ENCODE results near the gene CHD9.
A peak's percentile ranks its signal among the peaks of the same experiment; 100 is the strongest.

Gene CHD9

DNA sequence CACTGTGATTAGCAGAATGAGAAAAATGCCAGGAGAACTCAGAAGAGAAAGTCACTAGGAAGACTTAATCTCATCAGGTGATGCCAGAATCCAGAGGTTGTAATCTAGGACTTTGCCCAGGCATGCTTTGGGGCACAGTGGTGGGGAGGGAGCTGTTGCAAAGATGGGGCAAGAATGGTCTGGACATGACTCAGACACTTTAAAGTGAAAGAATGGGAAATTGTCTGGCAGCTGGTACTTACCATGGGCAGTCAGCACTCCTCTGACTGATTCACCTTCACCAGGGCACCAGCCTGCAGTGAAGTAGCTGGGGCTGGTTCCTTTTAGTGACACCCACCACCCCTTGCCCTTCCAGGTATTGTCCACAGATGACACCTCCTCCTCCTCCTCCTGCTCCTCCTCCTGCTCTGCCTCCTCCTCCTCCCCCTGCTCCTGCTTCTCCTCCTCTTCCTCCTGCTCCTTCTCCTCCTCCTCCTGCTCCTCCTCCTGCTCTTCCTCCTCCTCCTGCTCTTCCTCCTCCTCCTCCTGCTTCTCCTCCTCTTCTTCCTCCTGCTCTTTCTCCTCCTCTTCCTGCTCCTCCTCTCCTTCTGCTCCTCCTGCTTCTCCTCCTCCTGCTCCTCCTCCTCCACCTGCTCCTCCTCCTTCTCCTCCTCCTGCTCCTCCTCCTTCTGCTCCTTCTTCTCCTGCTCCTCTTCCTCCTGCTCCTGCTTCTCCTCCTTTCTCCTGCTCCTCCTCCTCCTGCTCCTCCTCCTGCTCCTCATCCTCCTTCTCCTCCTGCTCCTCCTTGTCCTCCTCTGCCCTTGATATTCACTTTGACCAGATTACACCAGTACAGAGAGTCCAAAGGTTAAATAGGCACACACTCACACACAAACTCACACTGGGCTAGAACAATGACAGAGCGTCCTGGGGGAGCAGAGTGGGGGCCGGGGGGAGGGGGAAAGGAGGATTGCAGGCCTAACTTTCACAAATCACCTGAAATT is 2.0 kb upstream of the CHD9 start, which contains the start of gene CHD9NB:
Gene CHD9NB (minus strand): TSS at position 379 of the 983 bp plus-strand sequence. CDS start 8,739 bp downstream, outside the sequence.
- Histone ChIP-seq H3K36me3 (ENCODE audit: control insufficient read depth, insufficient read depth, low read length) (no peaks in the 10 kb centered on the region), H3K4me1 (ENCODE audit: control insufficient read depth, insufficient read depth, low read length) (peaks cover 11% of the 10 kb centered on the region), H3K9ac (ENCODE audit: low read depth, low read length) (no peak within 1 kb of the TSS), H3K4me3 (ENCODE audit: low read depth, low read length) (no peak within 1 kb of the TSS), H3K9me3 (ENCODE audit: control insufficient read depth, insufficient read depth, low read length) (no peaks in the 10 kb centered on the region), H3K27me3 (ENCODE audit: control insufficient read depth, insufficient read depth, low read length) (no peaks in the 10 kb centered on the region)

DNA sequence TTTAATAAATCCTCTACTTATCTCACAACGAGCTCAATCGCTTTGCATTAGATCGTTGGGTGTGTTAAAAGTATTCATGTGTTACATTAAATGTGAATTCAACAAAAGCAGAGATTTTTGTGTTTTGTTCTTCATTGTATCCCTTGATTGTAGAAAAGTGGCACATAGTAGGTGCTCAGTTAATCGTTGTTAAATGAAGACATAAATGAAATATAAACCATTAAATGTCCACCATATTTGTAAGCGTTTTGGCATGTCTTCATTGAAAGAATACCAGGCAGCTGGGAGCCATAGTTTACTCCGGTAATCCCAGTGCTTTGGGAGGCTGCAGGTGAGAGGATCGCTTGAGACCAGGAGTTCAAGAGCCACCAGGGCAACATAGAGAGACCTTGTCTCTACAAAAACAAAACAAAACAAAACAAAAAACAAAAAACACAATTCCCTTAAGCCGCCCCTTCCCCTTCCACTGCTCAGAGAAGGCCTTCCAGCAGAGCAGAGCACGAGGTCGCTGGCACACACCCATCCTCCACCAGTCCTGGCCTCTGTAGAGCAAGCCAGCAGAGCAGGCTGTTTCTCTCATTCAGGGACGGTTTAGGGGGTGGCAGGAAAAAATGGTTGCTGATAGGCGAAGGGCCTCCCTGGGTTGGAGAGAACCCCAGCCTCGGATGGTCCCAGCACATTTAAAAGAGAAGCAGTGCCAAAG is 673 bp upstream of the CHD9 start:
- Histone ChIP-seq H3K27me3 (ENCODE audit: control insufficient read depth, insufficient read depth, low read length) (no peaks in the 10 kb centered on the region), H3K4me1 (ENCODE audit: control insufficient read depth, insufficient read depth, low read length) (peaks cover 11% of the 10 kb centered on the region), H3K4me3 (ENCODE audit: low read depth, low read length) (peak overlapping the region; percentile 39), H3K9ac (ENCODE audit: low read depth, low read length) (peak overlapping the region; percentile 19), H3K9me3 (ENCODE audit: control insufficient read depth, insufficient read depth, low read length) (no peaks in the 10 kb centered on the region), H3K36me3 (ENCODE audit: control insufficient read depth, insufficient read depth, low read length) (no peaks in the 10 kb centered on the region)

DNA sequence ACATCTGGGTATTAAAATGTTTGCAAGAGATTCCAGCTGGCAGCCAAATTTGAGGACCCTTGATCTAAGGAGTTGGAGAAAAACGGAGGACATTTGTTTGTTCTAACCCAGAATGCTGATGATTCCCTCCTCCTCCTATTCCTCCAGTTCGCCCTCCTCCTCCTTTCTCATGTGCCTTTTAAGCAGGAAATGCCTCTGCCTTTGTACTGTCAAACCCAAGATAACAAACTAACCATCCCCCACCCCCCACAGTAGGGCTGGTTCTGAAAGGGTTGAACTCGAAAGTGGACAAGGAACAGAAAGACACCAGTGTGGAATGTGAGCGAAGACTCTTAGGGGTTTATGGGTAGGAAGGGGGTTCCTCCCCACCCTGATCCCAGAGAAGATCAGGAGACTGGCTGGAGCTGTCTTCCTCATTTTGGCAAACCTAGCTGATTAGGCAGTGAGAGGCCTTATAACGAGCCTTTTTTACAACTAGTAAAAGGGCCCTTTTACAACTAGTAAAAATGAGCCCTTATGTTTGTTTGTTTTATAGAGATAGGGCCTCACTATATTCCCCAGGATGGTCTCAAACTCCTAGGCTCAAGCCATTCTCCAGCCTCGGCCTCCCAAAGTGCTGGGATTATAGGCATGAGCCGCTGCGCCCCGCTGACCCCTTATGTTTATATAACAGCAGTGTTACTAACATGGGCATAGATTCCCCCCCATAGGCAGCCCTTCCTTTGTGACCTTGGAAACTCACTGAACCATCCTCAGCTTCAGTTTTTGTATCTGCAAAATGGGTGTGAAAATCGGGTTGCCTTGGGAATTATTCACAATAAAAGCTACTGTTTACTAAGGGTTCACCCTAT is 975 bp downstream of the CHD9 start:
- peak overlapping the region; percentile 70 for H3K9ac ChIP-seq (ENCODE audit: low read depth, low read length)
- peaks cover 11% of the 10 kb centered on the region for H3K4me1 ChIP-seq (ENCODE audit: control insufficient read depth, insufficient read depth, low read length)
- no peaks in the 10 kb centered on the region for H3K9me3 ChIP-seq (ENCODE audit: control insufficient read depth, insufficient read depth, low read length)
- H3K27me3 ChIP-seq (ENCODE audit: control insufficient read depth, insufficient read depth, low read length): no peaks in the 10 kb centered on the region
- peak overlapping the region; percentile 81 for H3K4me3 ChIP-seq (ENCODE audit: low read depth, low read length)
- H3K36me3 ChIP-seq (ENCODE audit: control insufficient read depth, insufficient read depth, low read length): no peaks in the 10 kb centered on the region

DNA sequence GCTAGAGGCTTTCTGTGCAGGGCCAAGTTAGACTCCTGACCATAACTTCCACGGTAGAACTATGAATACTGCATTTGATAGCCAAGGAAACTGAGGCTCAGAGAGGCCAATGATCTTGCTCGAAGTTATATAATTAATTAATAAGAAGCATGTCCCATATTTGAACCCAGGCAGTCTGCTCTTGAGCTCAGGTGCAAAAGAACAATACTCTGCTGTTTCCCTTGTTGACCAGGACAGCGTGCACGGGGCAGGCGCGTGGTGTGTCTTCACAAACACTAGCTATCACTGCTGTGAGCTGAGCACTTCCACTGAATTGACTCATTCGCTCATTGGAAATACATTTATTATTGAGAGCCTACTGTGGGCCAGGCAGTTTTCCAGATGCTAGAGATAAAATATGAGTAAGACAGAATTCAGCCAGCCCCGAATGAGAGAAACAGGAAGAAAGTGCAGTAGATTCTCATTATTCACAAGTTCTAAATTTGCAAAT is 1.6 kb downstream of the CHD9 start:
- Histone ChIP-seq H3K27me3 (ENCODE audit: control insufficient read depth, insufficient read depth, low read length) (no peaks in the 10 kb centered on the region), H3K9me3 (ENCODE audit: control insufficient read depth, insufficient read depth, low read length) (no peaks in the 10 kb centered on the region), H3K36me3 (ENCODE audit: control insufficient read depth, insufficient read depth, low read length) (no peaks in the 10 kb centered on the region), H3K4me1 (ENCODE audit: control insufficient read depth, insufficient read depth, low read length) (peaks cover 11% of the 10 kb centered on the region), H3K9ac (ENCODE audit: low read depth, low read length) (no peak overlapping the region), H3K4me3 (ENCODE audit: low read depth, low read length) (peak overlapping the region; percentile 81)

DNA sequence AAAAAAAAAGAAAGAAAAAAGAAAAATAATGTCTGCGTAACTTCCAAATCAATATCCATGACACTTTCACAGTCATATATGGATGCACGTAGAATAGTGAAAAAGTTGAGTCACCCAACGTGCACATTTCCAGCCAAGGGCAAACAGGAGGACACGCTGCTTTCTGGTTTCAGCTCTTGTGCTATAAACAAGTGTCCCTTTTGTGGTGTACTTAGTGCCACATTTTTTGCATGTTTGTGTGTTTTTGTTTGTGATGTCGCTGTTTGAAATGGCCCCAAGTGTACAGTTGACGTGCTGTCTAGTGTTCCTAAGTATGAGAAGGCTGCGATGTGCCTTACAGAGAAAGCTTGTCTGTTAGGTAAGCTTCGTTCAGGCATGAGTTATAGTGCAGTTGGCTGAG is 2.9 kb downstream of the CHD9 start:
- H3K4me3 ChIP-seq (ENCODE audit: low read depth, low read length): no peak overlapping the region

DNA sequence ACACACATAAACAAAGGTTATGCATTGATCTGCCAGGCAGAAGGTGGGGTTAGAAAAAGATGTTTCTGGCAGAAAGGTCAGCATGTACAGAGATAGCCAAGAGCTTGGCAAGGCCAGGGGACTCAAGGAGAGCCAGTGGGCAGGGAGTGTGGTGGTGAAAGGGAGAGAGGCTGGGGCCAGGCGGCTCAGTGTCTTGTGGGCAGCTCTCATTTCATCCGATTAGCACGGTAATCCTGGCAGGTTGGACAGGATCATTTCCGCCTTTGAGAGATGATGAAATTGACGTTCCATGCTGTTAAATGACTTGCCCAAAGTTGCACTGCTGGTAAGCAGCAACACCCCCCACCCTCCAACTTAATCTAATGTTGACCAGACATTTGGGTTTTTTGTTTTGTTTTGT is 3.6 kb downstream of the CHD9 start:
- H3K9ac ChIP-seq (ENCODE audit: low read depth, low read length): no peak overlapping the region
- H3K36me3 ChIP-seq (ENCODE audit: control insufficient read depth, insufficient read depth, low read length): no peaks in the 10 kb centered on the region
- H3K9me3 ChIP-seq (ENCODE audit: control insufficient read depth, insufficient read depth, low read length): no peaks in the 10 kb centered on the region
- no peaks in the 10 kb centered on the region for H3K27me3 ChIP-seq (ENCODE audit: control insufficient read depth, insufficient read depth, low read length)
- H3K4me1 ChIP-seq (ENCODE audit: control insufficient read depth, insufficient read depth, low read length): peaks cover 17% of the 10 kb centered on the region
- no peak overlapping the region for H3K4me3 ChIP-seq (ENCODE audit: low read depth, low read length)

More for the DNA sequence above, 2.9 kb downstream of the CHD9 start:
- H3K27me3 ChIP-seq (ENCODE audit: control insufficient read depth, insufficient read depth, low read length): no peaks in the 10 kb centered on the region
- no peaks in the 10 kb centered on the region for H3K9me3 ChIP-seq (ENCODE audit: control insufficient read depth, insufficient read depth, low read length)
- peaks cover 17% of the 10 kb centered on the region for H3K4me1 ChIP-seq (ENCODE audit: control insufficient read depth, insufficient read depth, low read length)
- no peaks in the 10 kb centered on the region for H3K36me3 ChIP-seq (ENCODE audit: control insufficient read depth, insufficient read depth, low read length)
- no peak overlapping the region for H3K9ac ChIP-seq (ENCODE audit: low read depth, low read length)

DNA sequence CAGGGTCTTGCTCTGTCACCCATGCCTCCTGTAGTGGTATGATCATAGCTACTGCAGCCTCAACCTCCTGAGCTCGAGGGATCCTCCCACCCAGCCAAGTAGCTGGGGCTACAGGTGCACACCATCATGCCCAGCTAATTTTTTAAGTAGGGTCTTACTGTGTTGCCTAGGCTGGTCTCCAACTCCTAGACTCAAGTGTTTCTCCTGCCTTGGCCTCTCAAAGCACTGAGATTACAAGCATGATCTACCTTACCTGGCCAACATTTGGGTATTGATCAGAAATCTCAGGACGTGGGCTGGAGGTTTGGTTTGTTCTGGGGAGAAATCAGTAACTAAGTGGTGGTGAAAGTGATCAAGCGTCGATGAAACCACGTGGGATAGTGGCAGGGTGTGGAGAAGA is 4.1 kb downstream of the CHD9 start:
- no peaks in the 10 kb centered on the region for H3K27me3 ChIP-seq (ENCODE audit: control insufficient read depth, insufficient read depth, low read length)
- H3K9me3 ChIP-seq (ENCODE audit: control insufficient read depth, insufficient read depth, low read length): no peaks in the 10 kb centered on the region
- peaks cover 17% of the 10 kb centered on the region for H3K4me1 ChIP-seq (ENCODE audit: control insufficient read depth, insufficient read depth, low read length)
- H3K36me3 ChIP-seq (ENCODE audit: control insufficient read depth, insufficient read depth, low read length): no peaks in the 10 kb centered on the region
- H3K4me3 ChIP-seq (ENCODE audit: low read depth, low read length): no peak overlapping the region
- no peak overlapping the region for H3K9ac ChIP-seq (ENCODE audit: low read depth, low read length)

DNA sequence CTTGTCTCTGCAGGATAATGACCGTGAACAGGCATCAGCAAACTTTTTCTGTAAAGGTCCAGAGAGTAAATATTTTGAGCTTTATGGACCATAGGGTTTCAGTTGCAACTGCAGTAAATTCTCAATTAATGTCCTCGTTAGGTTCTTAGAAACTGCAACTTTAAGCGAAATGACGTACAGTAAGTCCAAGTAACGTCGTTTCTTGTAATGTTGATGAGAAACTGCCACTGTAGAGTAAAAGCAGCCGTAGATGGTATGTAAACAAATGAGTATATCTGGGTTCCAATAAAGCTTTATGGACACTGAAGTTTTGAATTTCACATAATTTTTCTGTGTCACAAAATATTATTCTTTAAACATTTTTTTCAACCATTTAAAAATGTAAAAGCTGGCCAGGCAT is 4.9 kb downstream of the CHD9 start:
- Histone ChIP-seq H3K4me3 (ENCODE audit: low read depth, low read length) (no peak overlapping the region), H3K4me1 (ENCODE audit: control insufficient read depth, insufficient read depth, low read length) (peaks cover 14% of the 10 kb centered on the region), H3K9me3 (ENCODE audit: control insufficient read depth, insufficient read depth, low read length) (no peaks in the 10 kb centered on the region), H3K9ac (ENCODE audit: low read depth, low read length) (no peak overlapping the region), H3K27me3 (ENCODE audit: control insufficient read depth, insufficient read depth, low read length) (no peaks in the 10 kb centered on the region), H3K36me3 (ENCODE audit: control insufficient read depth, insufficient read depth, low read length) (no peaks in the 10 kb centered on the region)

DNA sequence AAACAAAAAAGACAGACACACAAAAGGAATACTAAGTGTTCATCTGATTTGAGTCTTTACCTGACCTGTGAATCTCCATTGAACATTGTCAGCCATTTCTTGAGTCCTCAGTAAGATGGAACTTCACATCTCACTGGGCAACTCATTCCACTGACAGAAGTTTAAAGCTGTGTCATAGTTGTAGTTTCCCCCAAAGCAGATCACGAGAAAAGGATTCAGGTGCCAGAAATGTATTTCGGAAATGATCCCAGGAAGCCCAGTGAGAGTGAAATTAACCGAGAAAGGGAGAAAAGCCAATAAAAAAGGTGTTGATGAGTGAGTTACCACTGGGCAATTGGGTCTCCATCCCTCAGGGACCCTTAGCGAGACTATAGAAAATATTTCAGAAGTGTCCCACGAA is 6.5 kb downstream of the CHD9 start:
- H3K4me1 ChIP-seq (ENCODE audit: control insufficient read depth, insufficient read depth, low read length): peaks cover 9% of the 10 kb centered on the region
- no peak overlapping the region for H3K4me3 ChIP-seq (ENCODE audit: low read depth, low read length)
- no peaks in the 10 kb centered on the region for H3K36me3 ChIP-seq (ENCODE audit: control insufficient read depth, insufficient read depth, low read length)
- no peaks in the 10 kb centered on the region for H3K9me3 ChIP-seq (ENCODE audit: control insufficient read depth, insufficient read depth, low read length)
- H3K27me3 ChIP-seq (ENCODE audit: control insufficient read depth, insufficient read depth, low read length): no peaks in the 10 kb centered on the region
- no peak overlapping the region for H3K9ac ChIP-seq (ENCODE audit: low read depth, low read length)

DNA sequence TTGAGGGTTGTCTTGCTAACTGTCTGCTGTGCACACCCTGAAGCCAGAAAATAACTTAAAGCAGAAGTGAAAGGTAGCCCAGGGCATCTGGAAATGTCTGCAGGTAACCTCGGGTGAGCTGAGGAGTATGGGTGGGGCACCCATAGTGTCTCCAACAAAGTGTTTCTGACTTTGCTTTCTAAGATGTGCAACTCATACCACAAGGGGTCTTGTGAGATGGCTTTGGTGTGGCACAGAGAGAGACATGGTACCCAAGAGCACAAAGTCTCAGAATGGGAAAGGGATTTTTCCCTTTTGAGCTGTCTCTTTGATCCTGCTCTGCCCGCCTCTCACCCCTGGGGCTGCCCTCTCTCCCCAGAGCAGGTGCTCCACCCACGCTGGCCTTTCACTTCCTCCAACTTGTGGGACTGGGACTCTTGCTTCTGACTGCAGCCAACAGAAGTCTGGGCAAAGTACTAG is 6.9 kb downstream of the CHD9 start:
- Histone ChIP-seq H3K4me3 (ENCODE audit: low read depth, low read length) (no peak overlapping the region), H3K9ac (ENCODE audit: low read depth, low read length) (no peak overlapping the region), H3K4me1 (ENCODE audit: control insufficient read depth, insufficient read depth, low read length) (peaks cover 6% of the 10 kb centered on the region), H3K27me3 (ENCODE audit: control insufficient read depth, insufficient read depth, low read length) (no peaks in the 10 kb centered on the region), H3K9me3 (ENCODE audit: control insufficient read depth, insufficient read depth, low read length) (no peaks in the 10 kb centered on the region), H3K36me3 (ENCODE audit: control insufficient read depth, insufficient read depth, low read length) (no peaks in the 10 kb centered on the region)

DNA sequence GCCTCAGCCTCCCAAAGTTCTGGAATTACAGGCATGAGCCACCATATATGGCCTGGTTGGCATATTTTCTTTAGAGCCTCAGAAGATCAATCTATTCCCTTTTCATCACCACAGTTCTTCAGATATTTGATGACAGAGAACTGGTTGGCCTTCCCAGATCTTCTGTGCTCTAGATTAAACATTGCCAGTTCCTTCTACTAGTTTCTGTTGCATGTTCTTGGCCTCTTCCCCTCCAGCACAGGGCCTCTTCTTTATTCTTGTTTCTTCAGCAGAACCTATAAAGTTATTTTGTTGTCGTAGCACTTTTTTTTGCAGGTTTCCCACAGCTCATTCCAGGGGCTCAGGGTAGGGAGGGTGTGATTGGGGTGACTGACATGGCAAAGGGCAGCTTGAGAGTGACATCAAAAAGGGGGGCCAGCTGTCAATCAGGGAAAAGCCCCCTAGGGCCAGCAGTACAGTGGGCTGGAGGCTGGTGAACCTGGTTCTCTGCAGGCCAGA is 9.3 kb downstream of the CHD9 start:
- Histone ChIP-seq H3K9me3 (ENCODE audit: control insufficient read depth, insufficient read depth, low read length) (no peaks in the 10 kb centered on the region), H3K9ac (ENCODE audit: low read depth, low read length) (no peak overlapping the region), H3K36me3 (ENCODE audit: control insufficient read depth, insufficient read depth, low read length) (no peaks in the 10 kb centered on the region), H3K27me3 (ENCODE audit: control insufficient read depth, insufficient read depth, low read length) (no peaks in the 10 kb centered on the region), H3K4me3 (ENCODE audit: low read depth, low read length) (no peak overlapping the region), H3K4me1 (ENCODE audit: control insufficient read depth, insufficient read depth, low read length) (peaks cover 6% of the 10 kb centered on the region)

Data from iPS-15b (cell line).